HCT116 (cell line): ENCODE data around the gene TNNI2. TPM values are rescaled to one million over a fixed set of nuclear protein-coding genes. Genes with fewer than 3 reads are reported as not detected.

Experiments
- ATAC-seq: fragments of 200-7000 bp; cut with Tn5 transposase; 2 replicates; pipeline ENCODE4 v1.9.1; 2020; ENCODE audit warnings: mild to moderate bottlenecking, moderate library complexity
- BruUV-seq: library from RNA; stranded (reverse); fragments of 400-500 nt; replicated peaks from 2 replicates; lab custom pipeline; 2021; lab: Mats Ljungman, UMichigan
- CTCF ChIA-PET: fragments of 300-600 bp; sonication (Branson Sonifier 250); formaldehyde crosslinking; loops from one replicate; lab custom pipeline; 2021; ENCODE audit warnings: antibody characterized with exemption; lab: Charles Lee
- POLR2A ChIA-PET: fragments of 300-600, 350-600 bp; sonication (Branson Sonifier 250); formaldehyde crosslinking; loops from one replicate; lab custom pipeline; 2021; ENCODE audit warnings: antibody characterized with exemption; lab: Charles Lee
- RAD21 ChIA-PET, 2 experiments: fragments of 300-600 bp; sonication (Branson Sonifier 250); formaldehyde crosslinking; loops; one replicate each; lab custom pipeline; 2023; ENCODE audit warnings: low total read pairs in 2 of 2; ENCODE audit not compliant: uncharacterized antibody in 2 of 2, unreplicated experiment in 2 of 2, low non-redundant PET in 1 of 2; lab: Charles Lee
- DNase-seq: peaks from one replicate; pipeline ENCODE4 v3.0.0-alpha.2; 2010; ENCODE audit warnings: low read depth, low spot score
- H2AFZ ChIP-seq: fragments of 200-600 bp; shearing (Covaris generic), sonication (generic); 2 replicates; pipeline ENCODE4 v1.6.1; 2017; ENCODE audit warnings: low read depth, mixed run types, mixed read lengths, antibody characterized with exemption, low read length; ENCODE audit not compliant: poor library complexity, severe bottlenecking
- H3K27ac ChIP-seq: 2 replicates; pipeline ENCODE4 v1.5.1; 2012; ENCODE audit warnings: low read depth, low read length
- H3K27me3 ChIP-seq: fragments of 200-600 bp; sonication (generic); 2 replicates; pipeline ENCODE4 v1.6.1; 2016; ENCODE audit warnings: mixed run types, low read length, mixed read lengths; ENCODE audit not compliant: insufficient read depth
- H3K36me3 ChIP-seq, 2 experiments: fragments of 200-500 bp in 1 of 2; fragments of 200-600 bp in 1 of 2; sonication (Bioruptor generic) in 1 of 2; sonication (generic) in 1 of 2; 2 replicates each; pipeline versions ENCODE4 v1.5.1 to v1.6.1; 2014 to 2016; ENCODE audit warnings: low read length in 2 of 2, inconsistent platforms in 1 of 2, mixed read lengths in 1 of 2, mixed run types in 1 of 2; ENCODE audit not compliant: insufficient read depth in 2 of 2, control insufficient read depth in 1 of 2
- H3K4me1 ChIP-seq, 2 experiments: fragments of 200-600 bp in 1 of 2; sonication (generic) in 1 of 2; 2 replicates each; pipeline versions ENCODE4 v1.5.1 to v1.6.1; 2012 to 2017; ENCODE audit warnings: low read length in 2 of 2, inconsistent platforms in 1 of 2, mild to moderate bottlenecking in 1 of 2, mixed read lengths in 1 of 2, mixed run types in 1 of 2, moderate library complexity in 1 of 2; ENCODE audit not compliant: insufficient read depth in 2 of 2, control insufficient read depth in 1 of 2
- H3K4me2 ChIP-seq: fragments of 200-600 bp; sonication (generic); 2 replicates; pipeline ENCODE4 v1.6.1; 2017; ENCODE audit warnings: mixed run types, low read length, mixed read lengths
- H3K4me3 ChIP-seq, 2 experiments: fragments of 200-600 bp in 1 of 2; sonication (generic) in 1 of 2; replicated peaks in 1 of 2; 2 replicates each; pipeline ENCODE4 v1.5.1; 2011 to 2016; ENCODE audit warnings: low read length in 2 of 2, control low read depth in 1 of 2, low read depth in 1 of 2, mild to moderate bottlenecking in 1 of 2, mixed read lengths in 1 of 2, mixed run types in 1 of 2
- H3K79me2 ChIP-seq: fragments of 200-600 bp; sonication (generic); 2 replicates; pipeline ENCODE4 v1.6.1; 2017; ENCODE audit warnings: mild to moderate bottlenecking, mixed run types, low read length, moderate library complexity, mixed read lengths; ENCODE audit not compliant: insufficient read depth
- H3K9ac ChIP-seq: fragments of 200-600 bp; sonication (generic); 2 replicates; pipeline ENCODE4 v1.6.1; 2016; ENCODE audit warnings: low read length, mixed read lengths
- H3K9me2 ChIP-seq: fragments of 200-600 bp; sonication (generic), shearing (Covaris generic); 2 replicates; pipeline ENCODE4 v1.6.1; 2017; ENCODE audit warnings: mixed run types, mild to moderate bottlenecking, moderate library complexity; ENCODE audit not compliant: insufficient read depth
- H3K9me3 ChIP-seq, 2 experiments: fragments of 200-500 bp in 1 of 2; fragments of 200-600 bp in 1 of 2; sonication (Bioruptor generic) in 1 of 2; sonication (generic) in 1 of 2; 2 replicates each; pipeline ENCODE4 v1.6.1; 2014 to 2017; ENCODE audit warnings: low read length in 2 of 2, mixed read lengths in 2 of 2, inconsistent platforms in 1 of 2, low read depth in 1 of 2, mild to moderate bottlenecking in 1 of 2, mixed run types in 1 of 2, moderate library complexity in 1 of 2; ENCODE audit not compliant: control insufficient read depth in 1 of 2, insufficient read depth in 1 of 2
- H4K20me1 ChIP-seq: fragments of 200-600 bp; sonication (generic), shearing (Covaris generic); 2 replicates; pipeline ENCODE4 v1.6.1; 2017; ENCODE audit warnings: mixed run types, mild to moderate bottlenecking, moderate library complexity; ENCODE audit not compliant: insufficient read depth
- EGR1 ChIP-seq: IDR thresholded peaks from 2 replicates; pipeline ENCODE4 v1.6.1; 2012; ENCODE audit warnings: low read depth
- ELF1 ChIP-seq: IDR thresholded peaks from 2 replicates; pipeline ENCODE4 v1.6.1; 2012; ENCODE audit warnings: low read depth, borderline replicate concordance
- EZH2 ChIP-seq: fragments of 200-600 bp; sonication (generic); IDR thresholded peaks from 2 replicates; pipeline ENCODE4 v1.6.1; 2017; ENCODE audit warnings: antibody characterized with exemption, mixed run types
- POLR2AphosphoS5 ChIP-seq: IDR thresholded peaks from 2 replicates; pipeline ENCODE4 v1.6.1; 2011; ENCODE audit warnings: mild to moderate bottlenecking, low read depth, low read length, moderate library complexity
- SIN3A ChIP-seq: IDR thresholded peaks from 2 replicates; pipeline ENCODE4 v1.6.1; 2012; ENCODE audit warnings: low read depth
- SP1 ChIP-seq: IDR thresholded peaks from 2 replicates; pipeline ENCODE4 v1.6.1; 2012; ENCODE audit warnings: low read depth
- TCF7L2 ChIP-seq: IDR thresholded peaks from 2 replicates; pipeline ENCODE4 v1.7.0; 2011; ENCODE audit warnings: borderline replicate concordance, inconsistent platforms; ENCODE audit not compliant: insufficient read depth, insufficient read length; ENCODE audit errors: extremely low read depth
- YY1 ChIP-seq: IDR thresholded peaks from 2 replicates; pipeline ENCODE4 v1.6.1; 2011; ENCODE audit warnings: low read length, low read depth, moderate library complexity, mild to moderate bottlenecking; ENCODE audit not compliant: insufficient replicate concordance; ENCODE audit errors: extremely low read depth
- ZBTB33 ChIP-seq: IDR thresholded peaks from 2 replicates; pipeline ENCODE4 v1.6.1; 2011; ENCODE audit warnings: mild to moderate bottlenecking, low read length, moderate library complexity; ENCODE audit not compliant: insufficient replicate concordance; ENCODE audit errors: extremely low read depth
- ZNF274 ChIP-seq: fragments of 200-500 bp; sonication (Bioruptor generic); IDR thresholded peaks from 2 replicates; pipeline ENCODE4 v1.6.1; 2014; ENCODE audit warnings: mild to moderate bottlenecking, low read depth, low read length, inconsistent platforms
- intact Hi-C: fragments of 100-400 bp; cut with micrococcal nuclease; formaldehyde crosslinking; loops from 2 replicates; pipeline ENCODE4 v1.10.0; 2022
- total RNA-seq: library from RNA; stranded (reverse); gene quantifications from one replicate; pipeline ENCODE4 v1.2.1, GENCODE V29; 2021; ENCODE audit not compliant: unreplicated experiment

Gene TNNI2
- total RNA-seq, 1 experiment from 2014 or later: not detected

- Histone ChIP-seq H3K4me2 (no peak overlapping the region), H3K9me2 (no peaks in the 10 kb centered on the region), H3K4me1 (no peaks in the 10 kb centered on the region), H3K79me2 (no peaks in the 10 kb centered on the region), H3K27ac (no peak overlapping the region), H2AFZ (no peak overlapping the region), H3K9me3 (no peaks in the 10 kb centered on the region), H4K20me1 (no peaks in the 10 kb centered on the region), H3K4me3 (no peak overlapping the region), H3K27me3 (no peaks in the 10 kb centered on the region), H3K36me3 (no peaks in the 10 kb centered on the region), H3K9ac (no peak overlapping the region)
- intact Hi-C loops: no loop called here
- DNase-seq (no peak), ATAC-seq (no peak)
- ChIA-PET POLR2A (no interaction called here), RAD21 (no interaction called here), CTCF (no interaction called here)
- TF ChIP-seq TCF7L2 (no peak), POLR2AphosphoS5 (no peak), EGR1 (no peak), ELF1 (no peak), YY1 (no peak), EZH2 (no peak), ZNF274 (no peak), SIN3A (no peak), SP1 (no peak), ZBTB33 (no peak)
- BruUV-seq: no TSS peak
These were observed 6.3 kb downstream of the TNNI2 start for GRCh38 chr11:1845095-1845429.
